Right lobe of liver (tissue), 6 donors: ENCODE results near the gene NTM. TPM values are rescaled to one million over a fixed set of nuclear protein-coding genes. Genes with fewer than 3 reads are reported as not detected.

ENCODE experiments used
- ATAC-seq, 4 donors: fragments of 200-7000 bp; cut with Tn5 transposase; one replicate each; pipeline ENCODE4 v1.9.1; 2020; ENCODE audit warnings: mild to moderate bottlenecking in 4 of 4, moderate library complexity in 4 of 4
- DNase-seq, 3 donors: peaks; one replicate each; pipeline ENCODE4 v3.0.0-alpha.2; 2020
- H3K27ac ChIP-seq, 3 donors: fragments of 200-600 bp; one replicate each; pipeline ENCODE4 v1.8.0; 2022
- H3K27me3 ChIP-seq, 2 donors: fragments of 200-600 bp; one replicate each; pipeline ENCODE4 v1.8.0; 2022
- H3K36me3 ChIP-seq, 4 donors: fragments of 200-600 bp; sonication (generic) in 1 of 4; one replicate each; pipeline versions ENCODE4 v1.5.1 to v1.8.0; 2017 to 2022; ENCODE audit warnings: control low read depth in 1 of 4
- H3K4me1 ChIP-seq, 4 donors: fragments of 200-600 bp; sonication (generic) in 1 of 4; one replicate each; pipeline versions ENCODE4 v1.5.1 to v1.8.0; 2017 to 2022; ENCODE audit warnings: control low read depth in 1 of 4
- H3K4me3 ChIP-seq, 3 donors: fragments of 200-600 bp; one replicate each; pipeline ENCODE4 v1.8.0; 2022
- H3K9me3 ChIP-seq, 4 donors: fragments of 200-600 bp; sonication (generic) in 1 of 4; one replicate each; pipeline versions ENCODE4 v1.5.1 to v1.8.0; 2017 to 2022; ENCODE audit warnings: control low read depth in 1 of 4
- POLR2A ChIP-seq: fragments of 450-650 bp; IDR thresholded peaks from one replicate; pipeline ENCODE4 v1.6.1; 2017; ENCODE audit warnings: antibody characterized with exemption, mild to moderate bottlenecking
- WGBS: methylation state at CpG from one replicate; pipeline ENCODE4 v1.1.6; 2018; ENCODE audit warnings: low coverage, low lambda C conversion rate; ENCODE audit not compliant: insufficient coverage; ENCODE audit errors: missing lambda C conversion rate; 5-methylcytosine and 5-hydroxymethylcytosine counted together
- intact Hi-C, 2 donors: fragments of 100-400 bp; cut with DNase I; formaldehyde crosslinking; loops; one replicate each; pipeline versions ENCODE4 v1.11.2 to v1.14.1; 2022
- total RNA-seq, 6 experiments: library from RNA; depleted of rRNA in 2 of 6; stranded (reverse); fragments of >200 nt in 2 of 6; fragmentation: NEBNext Ultra II Directional in 3 of 6; extraction: Animal tissue kit (Norgen Biotek cat#: 25700) in 3 of 6; gene quantifications; one replicate each; pipeline versions ENCODE4 v1.1.0 to v1.2.4, GENCODE V29; 2016 to 2023
- TF ChIP-seq, protein P1 (sequence below), 4 donors: fragments of 200-600 bp in 3 of 4; fragments of 450-650 bp in 1 of 4; IDR thresholded peaks; one replicate each; pipeline versions ENCODE4 v1.5.1 to v1.8.0; 2016 to 2022; ENCODE audit warnings: antibody characterized with exemption in 4 of 4, mild to moderate bottlenecking in 2 of 4
- donor health status: DM: no; HTN: yes; CAD: no.
- donor health status: DM: no; HTN: no; CAD: no.
- donor health status: DM: no; HTN: no; CAD: no.
- donor health status: DM: no; HTN: yes; CAD: no.
- donor health status: DM: no; HTN: yes; CAD: no.

Gene NTM
- total RNA-seq, 6 experiments from 2014 or later: 0.35 TPM; not detected in 5

DNA sequence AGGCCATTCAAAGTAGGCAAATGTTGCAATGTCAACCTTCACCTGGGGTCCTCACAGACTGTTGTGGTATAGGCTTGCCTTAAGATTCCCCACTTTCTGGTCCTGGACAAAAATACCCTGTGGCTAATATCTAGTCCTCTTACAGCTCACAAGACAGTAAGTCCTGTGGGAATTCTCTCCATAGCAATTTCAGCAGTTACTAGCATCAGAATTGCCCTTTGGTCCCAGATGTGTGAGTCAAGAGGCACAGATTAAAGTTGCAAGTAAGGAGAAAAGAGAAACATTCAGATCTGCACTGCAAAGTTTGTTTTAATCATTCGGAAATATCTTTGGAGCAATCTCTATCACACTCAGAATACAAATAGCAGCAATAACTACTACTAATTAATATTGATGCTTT lies 420.2 kb downstream of the NTM start:
- no peaks in the 10 kb centered on the region for H3K9me3 ChIP-seq
- no peak overlapping the region for H3K4me3 ChIP-seq
- no peak overlapping the region for H3K27ac ChIP-seq
- no peaks in the 10 kb centered on the region for H3K4me1 ChIP-seq
- DNase-seq: no peak
- no peak for TF ChIP-seq POLR2A
- TF ChIP-seq, protein P1, sequence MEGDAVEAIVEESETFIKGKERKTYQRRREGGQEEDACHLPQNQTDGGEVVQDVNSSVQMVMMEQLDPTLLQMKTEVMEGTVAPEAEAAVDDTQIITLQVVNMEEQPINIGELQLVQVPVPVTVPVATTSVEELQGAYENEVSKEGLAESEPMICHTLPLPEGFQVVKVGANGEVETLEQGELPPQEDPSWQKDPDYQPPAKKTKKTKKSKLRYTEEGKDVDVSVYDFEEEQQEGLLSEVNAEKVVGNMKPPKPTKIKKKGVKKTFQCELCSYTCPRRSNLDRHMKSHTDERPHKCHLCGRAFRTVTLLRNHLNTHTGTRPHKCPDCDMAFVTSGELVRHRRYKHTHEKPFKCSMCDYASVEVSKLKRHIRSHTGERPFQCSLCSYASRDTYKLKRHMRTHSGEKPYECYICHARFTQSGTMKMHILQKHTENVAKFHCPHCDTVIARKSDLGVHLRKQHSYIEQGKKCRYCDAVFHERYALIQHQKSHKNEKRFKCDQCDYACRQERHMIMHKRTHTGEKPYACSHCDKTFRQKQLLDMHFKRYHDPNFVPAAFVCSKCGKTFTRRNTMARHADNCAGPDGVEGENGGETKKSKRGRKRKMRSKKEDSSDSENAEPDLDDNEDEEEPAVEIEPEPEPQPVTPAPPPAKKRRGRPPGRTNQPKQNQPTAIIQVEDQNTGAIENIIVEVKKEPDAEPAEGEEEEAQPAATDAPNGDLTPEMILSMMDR (IDR thresholded peaks at IDR 0.05): no peak
- intact Hi-C loops: no loop called here
- ATAC-seq: no peak
- no peaks in the 10 kb centered on the region for H3K36me3 ChIP-seq
- H3K27me3 ChIP-seq: no peaks in the 10 kb centered on the region
- WGBS: 27% methylated on average over 1 of the region's 1 CpG

DNA sequence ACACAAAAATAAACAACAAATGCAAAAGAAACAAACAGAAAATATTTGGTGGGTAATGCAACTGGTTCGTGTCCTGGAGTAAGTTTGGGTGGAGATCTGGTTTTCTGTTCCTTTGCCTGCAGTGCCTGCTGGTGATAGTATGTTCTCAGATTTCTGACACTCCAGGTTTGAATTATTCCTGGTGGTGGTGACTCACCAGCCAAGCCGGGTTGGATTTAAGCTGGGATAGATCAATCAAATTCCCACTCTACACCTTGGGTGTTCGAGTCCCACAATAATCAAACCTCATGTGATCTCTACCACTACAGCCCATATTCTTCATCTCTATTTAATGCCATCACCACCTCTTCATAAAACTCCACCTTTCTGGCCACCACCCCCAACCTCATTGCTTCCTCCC lies 421.8 kb downstream of the NTM start:
- Histone ChIP-seq H3K9me3 (no peaks in the 10 kb centered on the region), H3K4me3 (no peak overlapping the region), H3K27ac (no peak overlapping the region), H3K36me3 (no peaks in the 10 kb centered on the region), H3K4me1 (no peaks in the 10 kb centered on the region), H3K27me3 (no peaks in the 10 kb centered on the region)
- intact Hi-C loops: no loop called here
- DNase-seq (no peak), ATAC-seq (no peak)
- 42% methylated on average over 3 of the region's 3 CpGs for WGBS
- TF ChIP-seq, protein P1 (IDR thresholded peaks at IDR 0.05): no peak
- no peak for TF ChIP-seq POLR2A

DNA sequence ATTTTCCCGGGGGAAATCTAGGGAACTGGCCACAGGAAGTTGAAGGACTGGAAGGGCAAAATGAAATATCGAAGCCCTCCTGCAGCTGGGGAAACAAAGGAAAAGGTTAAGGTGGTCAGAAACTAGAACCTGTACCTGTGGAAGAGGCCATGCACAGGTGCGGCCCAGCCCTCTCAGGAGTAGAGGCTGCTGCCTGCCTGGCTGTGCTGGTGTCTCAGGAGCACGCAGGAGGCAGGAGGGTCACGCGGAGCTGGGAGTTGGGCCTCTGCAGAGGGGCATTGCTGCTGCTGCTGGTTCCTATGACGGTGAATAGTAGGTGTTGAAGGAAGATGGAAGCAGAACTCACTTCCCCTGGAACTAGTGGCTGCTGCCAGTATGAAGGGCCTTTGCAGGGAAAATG lies 425.7 kb downstream of the NTM start:
- intact Hi-C loops: no loop called here
- H3K27me3 ChIP-seq: no peaks in the 10 kb centered on the region
- WGBS: 36% methylated on average over 3 of the region's 7 CpGs
- ATAC-seq (no peak), DNase-seq (no peak)
- H3K9me3 ChIP-seq: no peaks in the 10 kb centered on the region
- TF ChIP-seq POLR2A: no peak
- TF ChIP-seq, protein P1 (IDR thresholded peaks at IDR 0.05): no peak
- H3K4me1 ChIP-seq: no peaks in the 10 kb centered on the region
- no peak overlapping the region for H3K4me3 ChIP-seq
- no peak overlapping the region for H3K27ac ChIP-seq
- H3K36me3 ChIP-seq: no peaks in the 10 kb centered on the region

DNA sequence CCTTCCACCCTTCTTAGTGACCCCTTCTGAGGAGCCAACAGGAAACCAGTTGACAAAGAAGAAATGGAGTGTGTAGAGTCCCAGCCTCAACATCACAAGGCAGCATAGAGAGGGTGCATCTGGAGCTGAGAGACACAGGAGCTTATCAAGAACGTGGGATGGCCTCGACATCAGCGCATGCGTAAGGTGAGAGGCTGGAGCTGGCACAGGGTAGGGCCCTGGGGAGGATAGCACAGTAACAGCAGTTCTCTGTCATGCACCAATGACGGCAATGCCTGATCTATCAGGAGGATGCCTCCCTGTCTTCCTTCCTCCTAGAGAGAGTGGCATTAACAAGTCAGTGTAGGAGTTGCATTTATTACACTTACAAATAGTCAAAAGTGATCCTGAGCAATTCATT lies 426.1 kb downstream of the NTM start:
- WGBS: 37% methylated on average over 3 of the region's 5 CpGs
- Histone ChIP-seq H3K9me3 (no peaks in the 10 kb centered on the region), H3K36me3 (no peaks in the 10 kb centered on the region), H3K27ac (no peak overlapping the region), H3K27me3 (no peaks in the 10 kb centered on the region), H3K4me3 (no peak overlapping the region), H3K4me1 (no peaks in the 10 kb centered on the region)
- intact Hi-C loops: no loop called here
- ATAC-seq: no peak
- no peak for TF ChIP-seq POLR2A
- TF ChIP-seq, protein P1 (IDR thresholded peaks at IDR 0.05): no peak
- DNase-seq: no peak

DNA sequence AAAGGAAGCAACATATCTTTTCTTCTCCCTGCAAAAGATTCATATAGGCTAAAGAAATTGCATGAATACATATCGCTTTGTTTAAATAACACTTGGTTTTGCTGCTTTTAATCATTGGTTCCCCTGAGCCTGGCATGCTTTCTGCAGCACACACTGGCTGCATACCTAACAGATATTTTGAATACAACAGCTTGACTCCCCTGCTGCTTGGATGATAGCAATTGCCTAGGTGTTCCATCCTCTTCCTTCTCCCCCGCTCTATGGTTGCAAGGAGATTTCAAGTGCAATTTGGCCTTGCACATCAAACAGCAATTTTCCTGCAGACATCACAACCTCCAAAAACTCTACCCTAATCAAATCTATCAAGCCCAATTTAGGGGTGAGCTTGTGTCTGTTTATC lies 430.0 kb downstream of the NTM start:
- H3K27me3 ChIP-seq: no peaks in the 10 kb centered on the region
- H3K9me3 ChIP-seq: no peaks in the 10 kb centered on the region
- TF ChIP-seq, protein P1 (IDR thresholded peaks at IDR 0.05): no peak
- no peak for TF ChIP-seq POLR2A
- no peaks in the 10 kb centered on the region for H3K4me1 ChIP-seq
- no peaks in the 10 kb centered on the region for H3K36me3 ChIP-seq
- intact Hi-C loops: no loop called here
- DNase-seq (no peak), ATAC-seq (no peak)
- WGBS: 45% methylated on average over 2 of the region's 2 CpGs
- H3K4me3 ChIP-seq: no peak overlapping the region
- no peak overlapping the region for H3K27ac ChIP-seq
